SH-SY5Y (cell line): ENCODE measurements around the gene OR6C2.

ENCODE experiments used
- GATA2 ChIP-seq: IDR thresholded peaks from 2 replicates; pipeline ENCODE4 v1.6.1; 2011; ENCODE audit warnings: mild to moderate bottlenecking, low read depth, low read length
- GATA3 ChIP-seq: IDR thresholded peaks from 2 replicates; pipeline ENCODE4 v1.6.1; 2011; ENCODE audit warnings: low read depth, mild to moderate bottlenecking, low read length, moderate library complexity

DNA sequence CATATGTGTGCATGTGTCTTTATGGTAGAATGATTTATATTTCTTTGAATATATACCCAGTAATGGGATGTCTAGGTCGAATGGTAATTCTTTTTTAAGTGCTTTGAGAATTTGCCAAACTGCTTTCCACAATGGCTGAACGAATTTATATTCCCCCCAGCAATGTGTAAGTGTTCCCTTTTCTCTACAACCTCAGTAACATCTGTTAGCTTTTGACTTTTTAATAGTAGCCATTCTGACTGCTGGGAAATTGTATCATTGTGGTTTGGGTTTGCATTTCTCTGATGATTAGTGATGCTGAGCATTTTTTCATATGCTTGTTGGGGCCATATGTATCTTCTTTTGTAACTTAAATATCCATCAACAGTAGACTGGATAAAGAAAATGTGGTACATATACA, 57.7 kb downstream of the OR6C2 start:
- TF ChIP-seq GATA2 (no peak), GATA3 (no peak)
